Stimulated activated CD4-positive, alpha-beta T cell treated with anti-CD3 and anti-CD28 coated beads, Interleukin-4, amount 100 ng/mL, for 48 hours (primary cell): ENCODE results near the gene PTPRCAP.
"Not testable (repeated sequence)": the region's sequence is repeated elsewhere in the genome, so short reads cannot be mapped to it uniquely, and the experiment has no call there.

Experiments
- DNase-seq, 2 donors: peaks; one replicate each; pipeline ENCODE4 v3.0.0-alpha.2; 2020; ENCODE audit warnings: low read depth in 2 of 2

Gene PTPRCAP

GRCh38 chr11:67427364-67427859 is 10.1 kb downstream of the PTPRCAP start:
- DNase-seq = not testable (repeated sequence)

GRCh38 chr11:67423891-67424613 is 13.4 kb downstream of the PTPRCAP start:
- DNase-seq = no peak

- DNase-seq = no peak
Observed at GRCh38 chr11:67423466-67423865, 14.0 kb downstream of the PTPRCAP start.

GRCh38 chr11:67422891-67423290 is 14.6 kb downstream of the PTPRCAP start:
- no peak for DNase-seq

GRCh38 chr11:67421430-67422031 is 16.0 kb downstream of the PTPRCAP start:
- DNase-seq = no peak

- peak; percentile 97 to 99 for DNase-seq
Observed at GRCh38 chr11:67420646-67421429, 16.6 kb downstream of the PTPRCAP start.

- DNase-seq = no peak
Observed at GRCh38 chr11:67420147-67420645, 17.3 kb downstream of the PTPRCAP start.

GRCh38 chr11:67419325-67420049 is 18.0 kb downstream of the PTPRCAP start:
- no peak for DNase-seq

GRCh38 chr11:67418476-67419281 is 18.8 kb downstream of the PTPRCAP start:
- DNase-seq = no peak

- no peak for DNase-seq
Observed at GRCh38 chr11:67417425-67417824, 20.1 kb downstream of the PTPRCAP start.

GRCh38 chr11:67416416-67417335 is 20.8 kb downstream of the PTPRCAP start:
- DNase-seq = no peak

- no peak for DNase-seq
Observed at GRCh38 chr11:67415501-67416304, 21.8 kb downstream of the PTPRCAP start, which contains the start of gene CARNS1. Gene CARNS1 (plus strand): TSS chr11:67415678. CDS start chr11:67416200, 522 bp downstream.

GRCh38 chr11:67413266-67413849 is 24.1 kb downstream of the PTPRCAP start:
- no peak for DNase-seq

GRCh38 chr11:67412495-67413179 is 24.8 kb downstream of the PTPRCAP start:
- no peak for DNase-seq

- DNase-seq = no peak
Observed at GRCh38 chr11:67411785-67412152, 25.7 kb downstream of the PTPRCAP start.

GRCh38 chr11:67410984-67411784 is 26.3 kb downstream of the PTPRCAP start:
- DNase-seq = no peak

- DNase-seq = no peak
Observed at GRCh38 chr11:67410369-67410831, 27.1 kb downstream of the PTPRCAP start.
